GM18508 (cell line): ENCODE results near the gene HS6ST2.

Experiments used
- ATAC-seq: cut with Tn5 transposase; IDR thresholded peaks from one replicate; pipeline ENCODE4 v1.9.1; 2021; ENCODE audit warnings: moderate number of reproducible peaks; ENCODE audit not compliant: insufficient read depth, unreplicated experiment

HS6ST2 gene

DNA sequence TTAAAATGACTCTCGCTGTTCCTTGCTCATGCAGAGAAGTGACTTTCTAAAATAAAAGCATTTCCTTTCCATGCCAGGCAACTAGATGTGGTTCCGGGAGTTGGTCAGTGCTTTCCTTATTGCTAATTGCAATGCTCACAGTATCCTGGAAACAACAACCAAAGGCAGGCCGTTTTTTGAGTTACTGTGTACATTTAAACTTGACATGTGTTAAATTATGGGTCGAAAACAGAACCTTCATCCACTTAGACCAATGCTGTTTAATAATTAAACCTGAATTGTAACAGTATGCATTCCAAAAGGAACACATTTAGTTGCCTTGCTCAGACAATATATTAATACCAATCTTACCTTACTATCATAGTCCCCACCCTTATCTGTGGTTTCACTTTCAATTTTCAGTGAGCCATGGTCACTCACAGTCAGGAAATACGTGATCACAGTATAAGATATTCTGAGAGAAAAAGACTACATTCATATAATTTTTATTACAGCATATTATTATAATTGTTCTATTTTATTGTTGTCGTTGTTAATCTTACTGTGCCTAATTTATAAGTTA, 102.6 kb downstream of the HS6ST2 start:
- ATAC-seq: no peak

DNA sequence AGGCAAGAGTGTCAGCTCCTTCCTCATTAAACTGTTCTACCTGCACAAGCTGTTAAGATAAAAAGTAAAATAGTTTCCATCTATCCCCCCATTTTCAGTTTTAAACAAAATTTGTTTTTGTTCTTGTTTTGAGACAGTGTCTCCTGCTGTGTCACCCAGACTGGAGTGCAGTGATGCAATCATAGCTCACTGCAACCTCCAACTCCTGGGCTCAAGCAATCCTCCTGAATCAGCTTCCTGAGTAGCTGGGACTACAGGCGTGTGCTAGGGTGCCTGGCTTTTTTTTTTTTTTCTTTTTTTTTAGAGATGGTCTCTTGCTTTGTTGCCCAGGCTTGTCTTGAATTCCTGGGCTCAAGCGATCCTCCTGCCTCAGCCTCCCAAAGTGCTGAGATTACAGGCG, 105.4 kb downstream of the HS6ST2 start:
- no peak for ATAC-seq

GRCh38 chrX:132848296-132848970, 110.0 kb downstream of the HS6ST2 start:
- no peak for ATAC-seq

- ATAC-seq: no peak
Measured at GRCh38 chrX:132843363-132843762, 115.1 kb downstream of the HS6ST2 start.

DNA sequence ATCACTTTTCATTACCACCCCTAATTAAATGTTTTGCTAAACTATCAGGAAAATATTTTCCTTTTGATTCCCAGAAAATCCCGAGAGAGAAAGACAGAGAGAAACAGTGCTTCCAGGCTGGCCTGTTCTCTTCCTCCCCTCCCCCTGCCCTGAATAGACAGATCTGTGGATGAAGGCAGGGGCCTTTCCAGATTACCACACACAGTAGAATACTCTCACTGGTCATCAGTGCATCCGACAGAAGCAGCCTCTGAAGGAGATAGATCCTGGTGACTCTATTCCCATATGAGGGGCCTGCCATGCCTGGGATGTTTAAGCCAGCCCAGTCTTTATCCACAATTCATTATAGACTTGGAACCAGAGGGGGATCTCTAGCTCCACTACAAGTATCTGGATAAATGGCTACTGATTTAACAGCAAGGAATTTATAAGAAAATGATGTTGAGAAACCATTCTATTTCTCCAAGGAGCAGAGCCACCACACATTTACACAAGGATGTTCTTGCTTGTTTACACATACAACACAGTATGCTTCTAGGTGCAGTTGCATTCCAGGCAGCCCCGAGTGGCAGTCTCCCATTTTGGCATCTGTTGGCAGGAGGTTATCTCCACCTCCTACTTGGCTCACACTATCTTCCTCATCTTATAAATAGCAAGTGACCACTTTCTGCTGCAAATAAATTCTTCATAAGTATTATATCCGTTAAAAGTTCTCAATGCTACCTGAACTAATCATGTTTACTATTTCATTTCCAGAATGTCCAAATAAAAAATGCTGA, 115.8 kb downstream of the HS6ST2 start:
- ATAC-seq: no peak

DNA sequence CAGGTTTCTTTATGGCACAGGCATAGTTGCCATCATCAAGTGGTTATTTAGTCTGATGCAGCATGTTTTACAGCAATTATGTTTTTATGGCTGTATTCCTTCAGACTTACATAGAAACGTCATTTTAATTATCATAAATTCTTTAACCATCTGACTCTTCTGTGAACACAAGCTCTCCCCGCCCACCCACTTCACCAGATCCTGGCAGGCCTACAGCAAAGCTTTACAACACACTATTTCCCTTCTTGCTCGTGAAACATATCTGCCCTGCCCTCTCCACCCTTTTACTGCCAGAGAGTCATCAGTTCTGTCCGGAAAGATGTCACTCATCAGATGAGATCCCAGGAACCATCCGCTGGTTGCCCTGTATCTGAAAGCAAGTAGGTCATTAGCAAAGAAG, 120.5 kb downstream of the HS6ST2 start:
- ATAC-seq: no peak

- no peak for ATAC-seq
Measured at GRCh38 chrX:132837126-132837525, 121.3 kb downstream of the HS6ST2 start.

DNA sequence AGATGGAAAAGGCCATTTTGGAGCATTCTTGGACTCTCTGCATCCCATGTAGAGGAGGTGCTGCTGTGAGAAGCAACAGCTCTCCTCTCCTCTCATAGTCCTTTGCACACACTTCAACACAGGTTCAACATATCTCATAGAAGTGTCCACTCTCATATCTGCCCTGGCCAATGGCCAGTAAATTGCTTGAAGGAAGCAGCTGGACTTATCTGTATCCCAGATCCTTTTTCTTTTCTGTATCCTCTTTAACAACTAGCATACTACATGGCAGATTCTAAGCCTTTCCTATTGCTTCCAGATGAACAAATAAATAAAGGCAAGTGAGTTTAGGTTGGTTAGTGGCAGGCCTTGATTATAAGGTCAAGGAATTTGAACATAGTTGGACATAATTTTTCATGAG, 122.0 kb downstream of the HS6ST2 start:
- no peak for ATAC-seq

GRCh38 chrX:132834741-132835140, 123.7 kb downstream of the HS6ST2 start:
- ATAC-seq: no peak

GRCh38 chrX:132834109-132834508, 124.3 kb downstream of the HS6ST2 start:
- ATAC-seq: no peak

DNA sequence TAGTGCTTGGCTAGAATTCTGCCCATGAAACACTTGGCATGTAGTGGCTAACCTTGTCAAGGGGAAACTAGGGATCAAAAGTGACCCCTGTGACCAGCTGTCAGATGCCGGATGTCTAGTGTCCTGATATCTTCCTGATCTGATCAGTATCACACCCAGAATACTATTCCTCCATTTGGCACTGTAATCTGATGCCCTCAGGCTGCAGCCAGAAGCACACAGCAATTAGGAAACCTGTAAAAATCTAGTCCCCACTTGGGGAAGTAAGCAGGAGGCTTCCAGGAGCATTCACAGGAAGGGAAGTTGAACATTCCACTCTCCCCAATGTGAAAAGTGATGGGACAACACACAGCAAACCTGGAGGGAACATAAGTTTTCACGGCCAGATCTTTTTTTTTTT, 125.1 kb downstream of the HS6ST2 start:
- no peak for ATAC-seq

DNA sequence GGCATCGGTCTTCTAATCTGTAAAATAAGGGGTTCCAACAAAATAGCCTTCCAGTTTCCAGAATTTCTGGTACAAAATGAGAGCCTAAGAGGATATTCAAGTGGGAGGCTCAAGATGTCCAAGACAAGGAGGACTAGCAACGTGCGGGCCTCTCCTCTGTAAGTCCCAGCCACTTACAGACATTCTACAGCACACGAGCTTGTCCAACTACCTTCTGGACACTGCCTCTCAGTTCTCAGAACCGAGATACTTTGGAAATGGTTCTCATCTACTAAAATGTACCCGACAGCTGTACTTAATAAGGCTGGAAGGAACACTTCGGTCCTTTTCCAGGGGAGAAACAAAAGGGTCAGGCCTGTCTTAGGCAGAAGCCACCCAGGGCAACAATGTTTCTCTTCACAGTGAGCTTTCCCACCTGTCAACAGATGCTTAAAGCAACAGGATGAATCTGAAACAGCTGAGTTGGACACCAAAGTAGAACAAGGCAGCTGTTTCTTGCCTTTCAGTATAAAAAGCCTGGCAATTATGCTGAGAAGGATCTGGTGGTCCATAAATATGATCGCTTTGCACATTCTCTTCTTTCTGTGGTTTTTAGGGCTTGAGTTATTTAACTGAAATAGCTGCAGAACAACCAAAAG, 127.0 kb downstream of the HS6ST2 start:
- ATAC-seq: no peak

- ATAC-seq: no peak
Measured at GRCh38 chrX:132822634-132823012, 135.8 kb downstream of the HS6ST2 start.

DNA sequence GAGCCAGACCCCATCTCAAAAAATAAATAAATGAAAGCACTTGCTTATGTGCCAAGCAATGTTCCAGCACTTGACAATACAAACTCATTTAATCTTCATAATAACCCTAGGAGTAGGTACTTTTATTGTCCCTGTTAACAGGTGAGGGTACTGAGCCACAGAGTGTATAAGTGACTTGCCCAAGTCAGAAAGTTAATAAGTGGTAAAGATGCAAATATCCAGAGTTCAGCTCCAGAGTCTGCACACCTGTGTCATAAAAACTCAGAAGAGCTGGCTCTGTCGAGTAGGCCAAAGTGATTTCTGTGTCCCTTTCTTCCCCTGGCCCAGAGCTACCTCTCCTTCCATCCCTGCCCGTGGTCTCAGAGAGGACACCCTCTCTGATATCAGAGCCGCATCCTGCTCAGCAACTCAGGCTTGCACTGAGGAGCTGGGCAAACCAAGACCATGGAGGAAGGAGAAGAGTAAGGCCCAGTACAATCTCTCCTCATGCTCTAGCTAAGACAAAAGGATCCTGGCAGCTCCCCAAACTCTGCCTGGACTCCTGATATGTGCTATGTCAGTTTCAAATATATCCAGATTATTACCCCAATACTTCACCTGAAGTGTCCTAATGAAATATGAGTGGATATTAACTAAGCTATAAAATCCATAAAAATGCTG, 136.3 kb downstream of the HS6ST2 start:
- no peak for ATAC-seq

DNA sequence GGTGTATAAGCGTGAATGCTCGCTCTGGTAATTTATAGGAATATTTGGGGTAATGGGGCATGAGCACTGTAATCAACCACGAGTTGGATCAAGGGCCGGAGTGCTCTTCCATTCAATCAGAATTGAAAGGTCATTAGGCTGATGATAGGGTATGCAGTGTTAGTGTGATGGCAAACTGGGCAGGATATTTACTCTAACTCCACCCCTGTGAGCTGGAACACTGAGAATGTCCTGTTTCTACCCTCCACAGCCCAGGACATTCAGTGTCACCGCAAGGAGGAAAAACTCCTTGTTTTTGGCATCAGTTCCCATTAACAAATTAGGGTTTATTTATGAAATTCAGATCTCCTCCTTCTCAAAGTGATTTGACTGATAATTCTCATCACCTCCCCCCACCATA, 137.8 kb downstream of the HS6ST2 start:
- ATAC-seq: no peak

DNA sequence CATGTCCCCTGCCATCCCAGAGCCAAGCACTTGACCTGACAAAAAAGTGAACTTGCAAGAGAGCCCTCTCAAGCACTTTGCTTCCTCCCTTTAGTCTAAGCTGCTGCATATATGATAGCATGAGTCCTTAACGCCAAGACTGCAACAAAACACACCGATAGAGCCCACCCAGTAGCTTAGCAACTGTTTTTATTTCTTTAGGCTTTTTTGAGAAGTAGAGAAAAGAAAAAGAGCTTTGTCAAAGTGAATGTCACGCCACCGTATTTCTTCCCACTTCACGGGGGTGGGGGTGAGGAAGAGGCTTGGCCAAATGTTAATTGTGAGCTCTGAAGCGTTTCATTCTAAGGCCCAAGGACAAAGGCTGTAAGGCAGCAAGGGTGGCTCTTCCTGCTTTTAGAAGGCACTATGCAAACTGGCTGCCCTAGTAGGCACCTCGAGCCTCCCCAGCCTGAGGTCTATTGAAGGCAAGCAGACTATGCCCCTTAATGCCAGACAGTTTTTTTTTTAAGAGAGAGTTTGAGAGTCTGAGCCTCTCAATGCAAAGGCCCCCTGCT, 138.6 kb downstream of the HS6ST2 start:
- ATAC-seq: no peak

GRCh38 chrX:132818638-132819037, 139.8 kb downstream of the HS6ST2 start:
- no peak for ATAC-seq

- no peak for ATAC-seq
Measured at GRCh38 chrX:132815643-132816042, 142.8 kb downstream of the HS6ST2 start.

DNA sequence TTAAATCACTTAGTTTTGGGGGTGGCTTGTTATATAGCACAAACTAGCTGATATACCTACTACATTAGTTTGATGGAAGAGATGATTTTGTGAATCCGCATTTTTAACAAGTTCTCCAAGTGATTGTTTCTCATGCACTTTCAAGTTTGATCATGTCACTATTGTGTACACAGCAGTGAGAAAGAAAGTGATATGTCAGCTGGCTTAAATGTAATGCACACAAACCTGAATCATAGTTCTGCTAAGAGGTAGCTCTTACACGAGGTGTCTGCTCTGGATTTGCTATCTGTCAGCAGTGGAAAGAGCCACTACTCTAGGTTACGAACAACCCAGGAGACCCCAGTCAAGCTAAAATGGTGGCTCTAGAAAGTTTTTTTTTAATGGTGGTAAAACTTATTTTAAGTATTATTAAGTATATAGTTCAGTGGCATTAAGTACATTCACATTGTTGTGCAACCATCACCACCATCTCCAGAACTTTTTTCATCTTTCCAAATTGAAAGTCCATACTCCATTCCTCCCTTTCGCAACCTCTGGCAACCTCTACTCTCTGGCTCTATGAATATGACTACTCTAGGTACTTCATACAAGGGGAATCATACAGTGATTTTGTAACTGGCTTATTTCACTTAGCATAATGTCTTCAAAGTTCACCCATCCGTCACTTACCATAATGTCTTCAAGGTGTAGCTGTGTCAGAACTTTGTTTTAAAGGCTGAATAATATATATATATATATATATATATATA, 147.3 kb downstream of the HS6ST2 start:
- no peak for ATAC-seq

GRCh38 chrX:132810488-132810887, 147.9 kb downstream of the HS6ST2 start:
- no peak for ATAC-seq
